ENCODE data around the gene GIMAP5.

- no peak for TF ChIP-seq CTCF (IDR thresholded peaks at IDR 0.05)
- no peak for TF ChIP-seq EZH2phosphoT487 (IDR thresholded peaks at IDR 0.05)
- no peak for TF ChIP-seq EZH2 (IDR thresholded peaks at IDR 0.05)
Measured at GRCh38 chr7:150715738-150716137, 21.5 kb upstream of the GIMAP5 start.

Measured in neural progenitor cell (in vitro differentiated cells).